IMR-90 (cell line): ENCODE data around the gene MBOAT1. TPM values are rescaled to one million over a fixed set of nuclear protein-coding genes. Genes with fewer than 3 reads are reported as not detected.
A peak's percentile ranks its signal among the peaks of the same experiment; 100 is the strongest.

Experiments used
- ATAC-seq: fragments of 200-7000 bp; cut with Tn5 transposase; 2 replicates; pipeline ENCODE4 v1.9.1; 2020; ENCODE audit warnings: low read depth, mild to moderate bottlenecking, moderate library complexity
- BruUV-seq: library from RNA; stranded (reverse); fragments of 400-500 nt; replicated peaks from 2 replicates; lab custom pipeline; 2021; lab: Mats Ljungman, UMichigan
- CTCF ChIA-PET: fragments of 300-600 bp; formaldehyde crosslinking; extraction: SDS; loops from one replicate; lab custom pipeline; 2021; ENCODE audit warnings: antibody characterized with exemption; lab: Yijun Ruan, JAX
- POLR2A ChIA-PET: fragments of 300-600 bp; sonication (Branson Sonifier 250); formaldehyde crosslinking; loops from one replicate; lab custom pipeline; 2022; ENCODE audit warnings: antibody characterized with exemption; ENCODE audit not compliant: unreplicated experiment; lab: Charles Lee
- DNase-seq: peaks from one replicate; pipeline ENCODE4 v3.0.0; 2013
- H2AFZ ChIP-seq: replicated peaks from 2 replicates; pipeline ENCODE3; 2013; ENCODE audit warnings: low read length, mild to moderate bottlenecking; ENCODE audit not compliant: poor library complexity
- H2AK5ac ChIP-seq: 2 replicates; pipeline ENCODE4 v1.6.1; 2013; ENCODE audit warnings: low read depth, low read length, inconsistent platforms
- H2AK9ac ChIP-seq: replicated peaks from 2 replicates; pipeline ENCODE3; 2013; ENCODE audit warnings: mild to moderate bottlenecking, low read depth, low read length, moderate library complexity; ENCODE audit not compliant: poor library complexity
- H2BK120ac ChIP-seq: 2 replicates; pipeline ENCODE4 v1.6.1; 2013; ENCODE audit warnings: low read depth, low read length, inconsistent platforms
- H2BK15ac ChIP-seq: 3 replicates; pipeline ENCODE4 v1.6.1; 2013; ENCODE audit warnings: low read depth, low read length, inconsistent platforms
- H2BK20ac ChIP-seq: 2 replicates; pipeline ENCODE4 v1.6.1; 2013; ENCODE audit warnings: low read depth, mild to moderate bottlenecking, inconsistent platforms, low read length, moderate library complexity
- H2BK5ac ChIP-seq: 2 replicates; pipeline ENCODE4 v1.6.1; 2013; ENCODE audit warnings: mild to moderate bottlenecking, low read depth, low read length, inconsistent platforms; ENCODE audit not compliant: poor library complexity, severe bottlenecking
- H3K14ac ChIP-seq: replicated peaks from 2 replicates; pipeline ENCODE4 v1.6.1; 2013; ENCODE audit warnings: low read depth, low read length, inconsistent platforms
- H3K18ac ChIP-seq: 2 replicates; pipeline ENCODE4 v1.6.1; 2013; ENCODE audit warnings: low read depth, low read length, control low read depth
- H3K23ac ChIP-seq: 2 replicates; pipeline ENCODE4 v1.6.1; 2013; ENCODE audit warnings: low read depth, low read length, inconsistent platforms
- H3K27ac ChIP-seq: 2 replicates; pipeline ENCODE4 v1.5.1; 2013; ENCODE audit warnings: mild to moderate bottlenecking, control low read depth, low read length; ENCODE audit not compliant: insufficient read depth
- H3K27me3 ChIP-seq: 2 replicates; pipeline ENCODE4 v1.6.1; 2013; ENCODE audit warnings: low read length; ENCODE audit not compliant: control insufficient read depth, insufficient read depth
- H3K36me3 ChIP-seq: 2 replicates; pipeline ENCODE4 v1.6.1; 2013; ENCODE audit warnings: low read length, mixed read lengths; ENCODE audit not compliant: control insufficient read depth, insufficient read depth
- H3K4ac ChIP-seq: 2 replicates; pipeline ENCODE4 v1.6.1; 2013; ENCODE audit warnings: low read depth, low read length, inconsistent platforms
- H3K4me1 ChIP-seq: 2 replicates; pipeline ENCODE4 v1.6.1; 2013; ENCODE audit warnings: low read length, mixed read lengths; ENCODE audit not compliant: control insufficient read depth, insufficient read depth
- H3K4me2 ChIP-seq: 2 replicates; pipeline ENCODE4 v1.6.1; 2013; ENCODE audit warnings: low read depth, mild to moderate bottlenecking, control low read depth, low read length, moderate library complexity
- H3K4me3 ChIP-seq: 2 replicates; pipeline ENCODE4 v1.5.1; 2013; ENCODE audit warnings: low read depth, mild to moderate bottlenecking, control low read depth, low read length, moderate library complexity; ENCODE audit not compliant: insufficient read depth
- H3K56ac ChIP-seq: 2 replicates; pipeline ENCODE4 v1.6.1; 2013; ENCODE audit warnings: low read length, inconsistent platforms; ENCODE audit not compliant: insufficient read depth; ENCODE audit errors: extremely low read depth
- H3K79me1 ChIP-seq, 2 experiments: 2 replicates each; pipeline ENCODE4 v1.6.1; 2013; ENCODE audit warnings: low read length in 2 of 2, inconsistent platforms in 1 of 2, low read depth in 1 of 2
- H3K9ac ChIP-seq: 2 replicates; pipeline ENCODE4 v1.6.1; 2013; ENCODE audit warnings: low read depth, low read length, control low read depth
- H3K9me1 ChIP-seq: 2 replicates; pipeline ENCODE4 v1.6.1; 2013; ENCODE audit warnings: low read length, inconsistent platforms; ENCODE audit not compliant: insufficient read depth
- H3K9me3 ChIP-seq: 2 replicates; pipeline ENCODE4 v1.6.1; 2013; ENCODE audit warnings: low read length; ENCODE audit not compliant: control insufficient read depth, insufficient read depth
- H4K20me1 ChIP-seq: 2 replicates; pipeline ENCODE4 v1.6.1; 2013; ENCODE audit warnings: low read length, inconsistent platforms; ENCODE audit not compliant: insufficient read depth
- H4K5ac ChIP-seq: 2 replicates; pipeline ENCODE4 v1.6.1; 2013; ENCODE audit warnings: mild to moderate bottlenecking, low read depth, low read length, control low read depth
- H4K8ac ChIP-seq, 2 experiments: 2 replicates each; pipeline ENCODE4 v1.6.1; 2013; ENCODE audit warnings: low read depth in 2 of 2, low read length in 2 of 2, control low read depth in 1 of 2, inconsistent platforms in 1 of 2
- H4K91ac ChIP-seq: 2 replicates; pipeline ENCODE4 v1.6.1; 2013; ENCODE audit warnings: low read depth, low read length, inconsistent platforms; ENCODE audit not compliant: insufficient read depth
- BHLHE40 ChIP-seq: fragments of 150-350 bp; IDR thresholded peaks from 2 replicates; pipeline ENCODE4 v1.6.1; 2016; ENCODE audit warnings: mild to moderate bottlenecking, low read depth, low read length
- CEBPB ChIP-seq: IDR thresholded peaks from 2 replicates; pipeline ENCODE4 v1.6.1; 2012; ENCODE audit warnings: low read depth, low read length, improper control_type of control experiment
- CHD1 ChIP-seq: IDR thresholded peaks from 2 replicates; pipeline ENCODE4 v1.6.1; 2012; ENCODE audit warnings: low read depth, low read length, improper control_type of control experiment
- FOS ChIP-seq: fragments of 150-350 bp; IDR thresholded peaks from 2 replicates; pipeline ENCODE4 v1.6.1; 2016; ENCODE audit warnings: low read depth, low read length
- MAFK ChIP-seq: IDR thresholded peaks from 2 replicates; pipeline ENCODE4 v1.6.1; 2012; ENCODE audit warnings: low read depth, low read length, improper control_type of control experiment
- MAZ ChIP-seq: IDR thresholded peaks from 2 replicates; pipeline ENCODE4 v1.6.1; 2012; ENCODE audit warnings: low read depth, mild to moderate bottlenecking, low read length, improper control_type of control experiment, moderate library complexity, borderline replicate concordance
- MXI1 ChIP-seq: IDR thresholded peaks from 2 replicates; pipeline ENCODE4 v1.6.1; 2012; ENCODE audit warnings: low read depth, mild to moderate bottlenecking, low read length, moderate library complexity, borderline replicate concordance
- NFE2L2 ChIP-seq: fragments of 150-350 bp; IDR thresholded peaks from 2 replicates; pipeline ENCODE4 v1.6.1; 2016; ENCODE audit warnings: low read depth, mild to moderate bottlenecking, low read length
- RAD21 ChIP-seq: IDR thresholded peaks from 2 replicates; pipeline ENCODE4 v1.6.1; 2012; ENCODE audit warnings: low read length, improper control_type of control experiment
- RCOR1 ChIP-seq: IDR thresholded peaks from 2 replicates; pipeline ENCODE4 v1.6.1; 2012; ENCODE audit warnings: mild to moderate bottlenecking, low read length, improper control_type of control experiment; ENCODE audit not compliant: insufficient replicate concordance
- RFX5 ChIP-seq: IDR thresholded peaks from 2 replicates; pipeline ENCODE4 v1.8.0; 2012; ENCODE audit warnings: low read depth, mild to moderate bottlenecking, low read length, moderate library complexity
- SMC3 ChIP-seq: fragments of 150-350 bp; IDR thresholded peaks from 2 replicates; pipeline ENCODE4 v1.6.1; 2016; ENCODE audit warnings: low read depth, mild to moderate bottlenecking, antibody characterized with exemption, low read length, moderate library complexity
- WGBS, 2 experiments: methylation state at CpG; one replicate each; pipeline versions ENCODE4 v1.1.5 to v1.1.7; 2013; ENCODE audit warnings: missing lambda C conversion rate in 2 of 2; ENCODE audit not compliant: insufficient read length in 1 of 2; ENCODE audit errors: extremely low coverage in 2 of 2; 5-methylcytosine and 5-hydroxymethylcytosine counted together
- dilution Hi-C: fragments of 300-500 bp; cut with HindIII; formaldehyde crosslinking; loops from one replicate; pipeline ENCODE4 v1.14.3; 2018; ENCODE audit warnings: low sequenced_read_pairs; ENCODE audit not compliant: unreplicated experiment
- in situ Hi-C: fragments of 300-500 bp; cut with MboI; formaldehyde crosslinking; loops from 3 replicates; pipeline ENCODE4 v1.14.3; 2019; ENCODE audit warnings: low sequenced_read_pairs, inconsistent platforms, mixed read lengths
- intact Hi-C: fragments of 100-400 bp; cut with micrococcal nuclease; formaldehyde crosslinking; loops from 2 replicates; pipeline ENCODE4 v1.10.0; 2022
- polyA plus RNA-seq, 3 experiments: library from polyadenylated mRNA; depleted of rRNA; stranded (reverse); fragments of >200 nt; gene quantifications; 2 replicates each; pipeline ENCODE4 v1.2.3, GENCODE V29; 2012; ENCODE audit warnings: low replicate concordance in 1 of 3
- total RNA-seq: library from RNA; depleted of rRNA; stranded (reverse); fragments of >200 nt; gene quantifications from 2 replicates; pipeline ENCODE4 v1.2.3, GENCODE V29; 2012
- TF ChIP-seq, protein P1 (sequence below): conservative IDR thresholded peaks from 2 replicates; pipeline ENCODE4 v1.5.1; 2012; ENCODE audit warnings: mild to moderate bottlenecking, low read depth, low read length, improper control_type of control experiment
- TF ChIP-seq, protein P2 (sequence below): fragments of 150-350 bp; IDR thresholded peaks from 2 replicates; pipeline ENCODE4 v1.6.1; 2016; ENCODE audit warnings: low read depth, mild to moderate bottlenecking, low read length, moderate library complexity, borderline replicate concordance
- TF ChIP-seq, protein P3 (sequence below): fragments of 150-350 bp; IDR thresholded peaks from 2 replicates; pipeline ENCODE4 v1.6.1; 2017; ENCODE audit warnings: mild to moderate bottlenecking, antibody characterized with exemption, low read length, low read depth

MBOAT1 gene
- total and polyA plus RNA-seq, 2 of the 4 experiments (the other 2 are of a cell fraction): 1.6 to 4.7 TPM

DNA sequence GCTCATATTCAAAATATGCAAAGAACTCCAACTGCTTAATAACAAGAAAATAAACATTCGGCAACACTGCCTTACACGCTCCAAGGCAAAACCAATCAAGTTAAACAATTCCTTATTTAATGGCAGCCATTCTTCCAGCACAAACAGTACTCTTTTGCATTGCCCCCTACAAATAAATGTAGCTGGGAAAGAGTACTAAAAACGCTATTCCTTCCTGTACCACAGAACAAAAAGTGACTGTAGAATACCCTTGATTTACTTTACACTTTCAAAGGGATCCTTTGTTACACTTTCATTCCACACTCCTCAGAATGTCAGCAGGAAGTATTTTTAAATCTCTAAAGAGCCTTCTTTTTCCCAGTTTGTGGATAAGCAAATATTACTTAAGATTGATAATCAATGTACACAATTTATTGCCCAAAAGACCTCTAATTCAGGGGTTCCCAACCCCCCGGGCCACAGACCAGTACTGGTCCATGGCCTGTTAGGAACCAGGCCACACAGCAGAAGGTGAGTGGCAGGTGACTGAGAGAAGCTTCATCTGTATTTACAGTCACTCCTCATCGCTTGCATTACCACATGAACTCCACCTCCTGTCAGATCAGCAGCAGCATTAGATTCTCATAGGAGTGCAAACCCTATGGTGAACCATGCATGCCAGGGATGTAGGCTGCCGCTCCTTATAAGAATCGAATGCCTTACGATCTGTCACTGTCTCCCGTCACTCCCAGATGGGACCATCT is 51.6 kb downstream of the MBOAT1 start:
- H2AFZ ChIP-seq: no peak overlapping the region
- TF ChIP-seq CHD1 (no peak), MAFK (no peak), MXI1 (no peak), RFX5 (no peak), SMC3 (no peak), FOS (no peak), RCOR1 (no peak), NFE2L2 (no peak), CEBPB (no peak), RAD21 (no peak), MAZ (no peak), BHLHE40 (no peak)
- TF ChIP-seq, protein P1, sequence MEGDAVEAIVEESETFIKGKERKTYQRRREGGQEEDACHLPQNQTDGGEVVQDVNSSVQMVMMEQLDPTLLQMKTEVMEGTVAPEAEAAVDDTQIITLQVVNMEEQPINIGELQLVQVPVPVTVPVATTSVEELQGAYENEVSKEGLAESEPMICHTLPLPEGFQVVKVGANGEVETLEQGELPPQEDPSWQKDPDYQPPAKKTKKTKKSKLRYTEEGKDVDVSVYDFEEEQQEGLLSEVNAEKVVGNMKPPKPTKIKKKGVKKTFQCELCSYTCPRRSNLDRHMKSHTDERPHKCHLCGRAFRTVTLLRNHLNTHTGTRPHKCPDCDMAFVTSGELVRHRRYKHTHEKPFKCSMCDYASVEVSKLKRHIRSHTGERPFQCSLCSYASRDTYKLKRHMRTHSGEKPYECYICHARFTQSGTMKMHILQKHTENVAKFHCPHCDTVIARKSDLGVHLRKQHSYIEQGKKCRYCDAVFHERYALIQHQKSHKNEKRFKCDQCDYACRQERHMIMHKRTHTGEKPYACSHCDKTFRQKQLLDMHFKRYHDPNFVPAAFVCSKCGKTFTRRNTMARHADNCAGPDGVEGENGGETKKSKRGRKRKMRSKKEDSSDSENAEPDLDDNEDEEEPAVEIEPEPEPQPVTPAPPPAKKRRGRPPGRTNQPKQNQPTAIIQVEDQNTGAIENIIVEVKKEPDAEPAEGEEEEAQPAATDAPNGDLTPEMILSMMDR: no peak
- TF ChIP-seq, protein P2, sequence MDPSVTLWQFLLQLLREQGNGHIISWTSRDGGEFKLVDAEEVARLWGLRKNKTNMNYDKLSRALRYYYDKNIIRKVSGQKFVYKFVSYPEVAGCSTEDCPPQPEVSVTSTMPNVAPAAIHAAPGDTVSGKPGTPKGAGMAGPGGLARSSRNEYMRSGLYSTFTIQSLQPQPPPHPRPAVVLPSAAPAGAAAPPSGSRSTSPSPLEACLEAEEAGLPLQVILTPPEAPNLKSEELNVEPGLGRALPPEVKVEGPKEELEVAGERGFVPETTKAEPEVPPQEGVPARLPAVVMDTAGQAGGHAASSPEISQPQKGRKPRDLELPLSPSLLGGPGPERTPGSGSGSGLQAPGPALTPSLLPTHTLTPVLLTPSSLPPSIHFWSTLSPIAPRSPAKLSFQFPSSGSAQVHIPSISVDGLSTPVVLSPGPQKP: no peak
- TF ChIP-seq, protein P3, sequence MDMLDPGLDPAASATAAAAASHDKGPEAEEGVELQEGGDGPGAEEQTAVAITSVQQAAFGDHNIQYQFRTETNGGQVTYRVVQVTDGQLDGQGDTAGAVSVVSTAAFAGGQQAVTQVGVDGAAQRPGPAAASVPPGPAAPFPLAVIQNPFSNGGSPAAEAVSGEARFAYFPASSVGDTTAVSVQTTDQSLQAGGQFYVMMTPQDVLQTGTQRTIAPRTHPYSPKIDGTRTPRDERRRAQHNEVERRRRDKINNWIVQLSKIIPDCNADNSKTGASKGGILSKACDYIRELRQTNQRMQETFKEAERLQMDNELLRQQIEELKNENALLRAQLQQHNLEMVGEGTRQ: no peak

More for the DNA sequence above, 51.6 kb downstream of the MBOAT1 start:
- no peak overlapping the region for H2BK15ac ChIP-seq
- no peak overlapping the region for H3K9ac ChIP-seq
- H3K4me3 ChIP-seq: no peak overlapping the region
- no TSS peak for BruUV-seq
- peaks cover 3% of the 10 kb centered on the region; the same call in 1 of the 2 replicates for H3K9me1 ChIP-seq
- CTCF ChIA-PET: no interaction called here
- POLR2A ChIA-PET: interaction anchor here (0.6 kb wide), 1 partner anchor 978 kb away, joined by 5 read pairs; no protein-coding TSS in a partner anchor
- intact Hi-C loops: no loop called here
- ATAC-seq (peak; percentile 80), DNase-seq (no peak)
- no CpG with 5 or more reads among the region's 9 CpGs for WGBS, 2 experiments
- H3K27me3 ChIP-seq: no peaks in the 10 kb centered on the region
- H2AK9ac ChIP-seq: no peak overlapping the region
- H2AK5ac ChIP-seq: no peak overlapping the region
- no peak overlapping the region for H3K18ac ChIP-seq
- in situ Hi-C loops: no loop called here
- peaks cover 1% of the 10 kb centered on the region for H3K4me1 ChIP-seq
- H3K14ac ChIP-seq: no peak overlapping the region
- H2BK20ac ChIP-seq: no peak overlapping the region
- H2BK120ac ChIP-seq: no peak overlapping the region
- H3K23ac ChIP-seq: no peak overlapping the region
- H4K5ac ChIP-seq: no peak overlapping the region
- H3K56ac ChIP-seq: no peak overlapping the region
- no peaks in the 10 kb centered on the region for H3K9me3 ChIP-seq
- H2BK5ac ChIP-seq: no peak overlapping the region
- no peaks in the 10 kb centered on the region for H3K36me3 ChIP-seq
- dilution Hi-C loops: no loop called here
- H4K91ac ChIP-seq: no peak overlapping the region
- no peak overlapping the region for H4K8ac ChIP-seq
- peaks cover 0 to 4% of the 10 kb centered on the region in 2 experiments; a peak in 2 of 4 replicates for H3K79me1 ChIP-seq
- no peak overlapping the region for H3K27ac ChIP-seq
- peak overlapping the region; percentile 28; the same call in 1 of the 2 replicates for H3K4me2 ChIP-seq
- no peaks in the 10 kb centered on the region for H4K20me1 ChIP-seq
- H3K4ac ChIP-seq: no peak overlapping the region
